ENCODE data around the gene REC8.
"Not testable (repeated sequence)": the region's sequence is repeated elsewhere in the genome, so short reads cannot be mapped to it uniquely, and the experiment has no call there.

REC8 gene

GRCh38 chr14:24207104-24207551 lies 35.2 kb downstream of the REC8 start:
- Histone ChIP-seq H3K9me3 (ENCODE audit: control insufficient read depth, insufficient read depth, low read length) (no peaks in the 10 kb centered on the region), H3K36me3 (ENCODE audit: control insufficient read depth, insufficient read depth, low read length) (peaks cover 14% of the 10 kb centered on the region), H3K27me3 (ENCODE audit: control insufficient read depth, insufficient read depth, low read length) (no peaks in the 10 kb centered on the region), H3K4me1 (ENCODE audit: control insufficient read depth, insufficient read depth, low read length) (no peaks in the 10 kb centered on the region), H3K27ac (ENCODE audit: low read length) (no peak overlapping the region), H3K4me3 (ENCODE audit: low read length) (no peak overlapping the region)
- no CpG with 5 or more reads among the region's 5 CpGs for WGBS (ENCODE audit: insufficient coverage, insufficient read length)
- no peak for DNase-seq (ENCODE audit: low read depth, low spot score)

- H3K27ac ChIP-seq (ENCODE audit: low read length) = no peak overlapping the region
- no peaks in the 10 kb centered on the region for H3K4me1 ChIP-seq (ENCODE audit: control insufficient read depth, insufficient read depth, low read length)
- H3K9me3 ChIP-seq (ENCODE audit: control insufficient read depth, insufficient read depth, low read length) = no peaks in the 10 kb centered on the region
- no peak for DNase-seq (ENCODE audit: low read depth, low spot score)
- no peaks in the 10 kb centered on the region for H3K27me3 ChIP-seq (ENCODE audit: control insufficient read depth, insufficient read depth, low read length)
- WGBS (ENCODE audit: insufficient coverage, insufficient read length) = no CpG with 5 or more reads among the region's 2 CpGs
- no peak overlapping the region for H3K4me3 ChIP-seq (ENCODE audit: low read length)
- peaks cover 14% of the 10 kb centered on the region for H3K36me3 ChIP-seq (ENCODE audit: control insufficient read depth, insufficient read depth, low read length)
Measured at GRCh38 chr14:24207625-24208024, 35.7 kb downstream of the REC8 start.

GRCh38 chr14:24211311-24211710 lies 39.4 kb downstream of the REC8 start:
- Histone ChIP-seq H3K4me3 (ENCODE audit: low read length) (no peak overlapping the region), H3K4me1 (ENCODE audit: control insufficient read depth, insufficient read depth, low read length) (peaks cover 2% of the 10 kb centered on the region; the same call in 1 of the 2 replicates), H3K27ac (ENCODE audit: low read length) (no peak overlapping the region), H3K36me3 (ENCODE audit: control insufficient read depth, insufficient read depth, low read length) (peaks cover 9% of the 10 kb centered on the region), H3K9me3 (ENCODE audit: control insufficient read depth, insufficient read depth, low read length) (no peaks in the 10 kb centered on the region), H3K27me3 (ENCODE audit: control insufficient read depth, insufficient read depth, low read length) (no peaks in the 10 kb centered on the region)
- DNase-seq (ENCODE audit: low read depth, low spot score) = no peak
- no CpG with 5 or more reads among the region's 6 CpGs for WGBS (ENCODE audit: insufficient coverage, insufficient read length)

- H3K9me3 ChIP-seq (ENCODE audit: control insufficient read depth, insufficient read depth, low read length) = no peaks in the 10 kb centered on the region
- WGBS (ENCODE audit: insufficient coverage, insufficient read length) = no CpG with 5 or more reads among the region's 53 CpGs
- no peaks in the 10 kb centered on the region for H3K27me3 ChIP-seq (ENCODE audit: control insufficient read depth, insufficient read depth, low read length)
- H3K4me1 ChIP-seq (ENCODE audit: control insufficient read depth, insufficient read depth, low read length) = peaks cover 2% of the 10 kb centered on the region; the same call in 1 of the 2 replicates
- peak; percentile 95 for DNase-seq (ENCODE audit: low read depth, low spot score)
- H3K27ac ChIP-seq (ENCODE audit: low read length) = no peak within 1 kb of the TSS
- H3K36me3 ChIP-seq (ENCODE audit: control insufficient read depth, insufficient read depth, low read length) = peaks cover 8% of the 10 kb centered on the region
- peak within 1 kb of the TSS; percentile 66 for H3K4me3 ChIP-seq (ENCODE audit: low read length)
Measured at GRCh38 chr14:24212924-24213865, 41.3 kb downstream of the REC8 start, which contains the start of gene CHMP4A. Gene CHMP4A (minus strand): TSS chr14:24213488. CDS start chr14:24213439, 49 bp downstream.

GRCh38 chr14:24213866-24214662 lies 42.2 kb downstream of the REC8 start:
- H3K27me3 ChIP-seq (ENCODE audit: control insufficient read depth, insufficient read depth, low read length) = no peaks in the 10 kb centered on the region
- WGBS (ENCODE audit: insufficient coverage, insufficient read length) = no CpG with 5 or more reads among the region's 7 CpGs
- H3K4me1 ChIP-seq (ENCODE audit: control insufficient read depth, insufficient read depth, low read length) = peaks cover 2% of the 10 kb centered on the region; the same call in 1 of the 2 replicates
- H3K36me3 ChIP-seq (ENCODE audit: control insufficient read depth, insufficient read depth, low read length) = peaks cover 8% of the 10 kb centered on the region
- H3K9me3 ChIP-seq (ENCODE audit: control insufficient read depth, insufficient read depth, low read length) = no peaks in the 10 kb centered on the region
- no peak for DNase-seq (ENCODE audit: low read depth, low spot score)
- peak overlapping the region; percentile 22; the same call in 1 of the 2 replicates for H3K4me3 ChIP-seq (ENCODE audit: low read length)
- H3K27ac ChIP-seq (ENCODE audit: low read length) = no peak overlapping the region

- peak within 1 kb of the TSS; percentile 46 for H3K4me3 ChIP-seq (ENCODE audit: low read length)
- WGBS (ENCODE audit: insufficient coverage, insufficient read length) = no CpG with 5 or more reads among the region's 40 CpGs
- H3K4me1 ChIP-seq (ENCODE audit: control insufficient read depth, insufficient read depth, low read length) = peaks cover 2% of the 10 kb centered on the region; the same call in 1 of the 2 replicates
- H3K36me3 ChIP-seq (ENCODE audit: control insufficient read depth, insufficient read depth, low read length) = peaks cover 2% of the 10 kb centered on the region; the same call in 1 of the 2 replicates
- no peaks in the 10 kb centered on the region for H3K9me3 ChIP-seq (ENCODE audit: control insufficient read depth, insufficient read depth, low read length)
- H3K27me3 ChIP-seq (ENCODE audit: control insufficient read depth, insufficient read depth, low read length) = no peaks in the 10 kb centered on the region
- H3K27ac ChIP-seq (ENCODE audit: low read length) = no peak within 1 kb of the TSS
- DNase-seq (ENCODE audit: low read depth, low spot score) = peak; percentile 82
Measured at GRCh38 chr14:24215495-24216344, 43.8 kb downstream of the REC8 start, which contains the start of gene MDP1. Gene MDP1 (minus strand): TSS chr14:24216066. CDS start chr14:24215955, 111 bp downstream.

GRCh38 chr14:24216345-24216699 lies 44.4 kb downstream of the REC8 start:
- no CpG with 5 or more reads among the region's 2 CpGs for WGBS (ENCODE audit: insufficient coverage, insufficient read length)

GRCh38 chr14:24216876-24217275 lies 45.0 kb downstream of the REC8 start:
- not testable (repeated sequence) for H3K36me3 ChIP-seq (ENCODE audit: control insufficient read depth, insufficient read depth, low read length); DNase-seq (ENCODE audit: low read depth, low spot score); H3K4me1 ChIP-seq (ENCODE audit: control insufficient read depth, insufficient read depth, low read length); H3K9me3 ChIP-seq (ENCODE audit: control insufficient read depth, insufficient read depth, low read length); H3K27ac ChIP-seq (ENCODE audit: low read length); H3K27me3 ChIP-seq (ENCODE audit: control insufficient read depth, insufficient read depth, low read length); H3K4me3 ChIP-seq (ENCODE audit: low read length)
- whole genome bisulfite sequencing (ENCODE audit: insufficient coverage, insufficient read length) = no CpG with 5 or more reads among the region's 1 CpG

More at GRCh38 chr14:24216345-24216699, 44.4 kb downstream of the REC8 start:
- no peak for DNase-seq (ENCODE audit: low read depth, low spot score)
- H3K36me3 ChIP-seq (ENCODE audit: control insufficient read depth, insufficient read depth, low read length) = peaks cover 2% of the 10 kb centered on the region; the same call in 1 of the 2 replicates
- no peaks in the 10 kb centered on the region for H3K9me3 ChIP-seq (ENCODE audit: control insufficient read depth, insufficient read depth, low read length)
- peaks cover 2% of the 10 kb centered on the region; the same call in 1 of the 2 replicates for H3K4me1 ChIP-seq (ENCODE audit: control insufficient read depth, insufficient read depth, low read length)
- no peak overlapping the region for H3K27ac ChIP-seq (ENCODE audit: low read length)
- H3K27me3 ChIP-seq (ENCODE audit: control insufficient read depth, insufficient read depth, low read length) = no peaks in the 10 kb centered on the region
- H3K4me3 ChIP-seq (ENCODE audit: low read length) = no peak overlapping the region; the same call in 1 of the 2 replicates

GRCh38 chr14:24219080-24219479 lies 47.2 kb downstream of the REC8 start:
- Histone ChIP-seq H3K9me3 (ENCODE audit: control insufficient read depth, insufficient read depth, low read length) (no peaks in the 10 kb centered on the region), H3K27ac (ENCODE audit: low read length) (no peak overlapping the region), H3K36me3 (ENCODE audit: control insufficient read depth, insufficient read depth, low read length) (0 out of 2 replicates have a peak, but pooled peaks cover 2% of the 10 kb centered on the region), H3K27me3 (ENCODE audit: control insufficient read depth, insufficient read depth, low read length) (no peaks in the 10 kb centered on the region), H3K4me3 (ENCODE audit: low read length) (no peak overlapping the region), H3K4me1 (ENCODE audit: control insufficient read depth, insufficient read depth, low read length) (no peaks in the 10 kb centered on the region)
- no peak for DNase-seq (ENCODE audit: low read depth, low spot score)
- no CpG with 5 or more reads among the region's 4 CpGs for WGBS (ENCODE audit: insufficient coverage, insufficient read length)

All from iPS DF 6.9 (cell line).